GM12864 (cell line): ENCODE data around the gene RAMACL.

ENCODE experiments used
- DNase-seq: peaks from one replicate; pipeline ENCODE4 v3.0.0-alpha.2; 2011; ENCODE audit warnings: low read depth
- H3K4me3 ChIP-seq: 2 replicates; pipeline ENCODE4 v1.5.1; 2011; ENCODE audit warnings: mild to moderate bottlenecking, low read depth, low read length, control low read depth
- TF ChIP-seq, protein P1 (sequence below): IDR thresholded peaks from 2 replicates; pipeline ENCODE4 v1.5.1; 2011; ENCODE audit warnings: low read depth, mild to moderate bottlenecking, moderate library complexity, low read length, control low read depth, inconsistent platforms; ENCODE audit errors: missing control alignments

The RAMACL gene

DNA sequence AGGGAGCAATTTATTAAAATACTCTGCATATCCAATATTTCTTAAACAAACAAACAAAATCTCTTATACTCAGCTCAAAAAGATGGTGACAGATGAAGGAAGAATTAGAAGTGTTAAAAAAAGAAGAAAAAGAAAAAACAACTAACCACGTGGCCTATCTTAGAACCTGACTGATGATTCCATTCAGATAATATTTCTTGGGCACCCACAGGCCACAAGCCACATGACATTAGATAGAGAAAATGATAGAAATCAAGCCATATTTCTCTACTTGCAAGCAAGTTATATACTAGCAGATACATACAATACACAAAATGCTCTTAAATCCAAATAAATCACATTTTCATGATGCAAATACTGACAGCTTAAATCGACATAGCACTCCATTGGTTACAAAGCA lies 14.5 kb upstream of the RAMACL start:
- no peak overlapping the region for H3K4me3 ChIP-seq
- DNase-seq, result no peak
- TF ChIP-seq, protein P1, sequence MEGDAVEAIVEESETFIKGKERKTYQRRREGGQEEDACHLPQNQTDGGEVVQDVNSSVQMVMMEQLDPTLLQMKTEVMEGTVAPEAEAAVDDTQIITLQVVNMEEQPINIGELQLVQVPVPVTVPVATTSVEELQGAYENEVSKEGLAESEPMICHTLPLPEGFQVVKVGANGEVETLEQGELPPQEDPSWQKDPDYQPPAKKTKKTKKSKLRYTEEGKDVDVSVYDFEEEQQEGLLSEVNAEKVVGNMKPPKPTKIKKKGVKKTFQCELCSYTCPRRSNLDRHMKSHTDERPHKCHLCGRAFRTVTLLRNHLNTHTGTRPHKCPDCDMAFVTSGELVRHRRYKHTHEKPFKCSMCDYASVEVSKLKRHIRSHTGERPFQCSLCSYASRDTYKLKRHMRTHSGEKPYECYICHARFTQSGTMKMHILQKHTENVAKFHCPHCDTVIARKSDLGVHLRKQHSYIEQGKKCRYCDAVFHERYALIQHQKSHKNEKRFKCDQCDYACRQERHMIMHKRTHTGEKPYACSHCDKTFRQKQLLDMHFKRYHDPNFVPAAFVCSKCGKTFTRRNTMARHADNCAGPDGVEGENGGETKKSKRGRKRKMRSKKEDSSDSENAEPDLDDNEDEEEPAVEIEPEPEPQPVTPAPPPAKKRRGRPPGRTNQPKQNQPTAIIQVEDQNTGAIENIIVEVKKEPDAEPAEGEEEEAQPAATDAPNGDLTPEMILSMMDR, result no peak

DNA sequence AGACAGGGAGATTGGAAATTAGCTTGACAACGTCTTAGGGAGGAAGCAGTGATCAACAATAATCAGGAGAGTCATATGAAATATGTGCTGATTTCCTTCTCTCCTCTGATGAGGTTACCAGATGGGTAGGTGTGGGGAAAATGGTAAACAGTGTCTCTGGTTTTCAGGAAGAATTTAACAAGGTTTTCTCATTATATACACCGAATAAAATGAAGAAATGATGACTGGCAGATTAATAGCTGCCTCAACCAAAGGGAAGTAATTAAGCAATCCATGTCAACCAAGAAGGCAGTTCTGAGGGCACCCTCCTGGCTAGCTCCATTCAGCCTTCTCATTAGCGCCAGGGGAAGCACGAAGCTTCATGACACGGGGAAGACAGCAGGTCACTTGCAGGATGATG lies 12.7 kb upstream of the RAMACL start:
- no peak for DNase-seq
- TF ChIP-seq, protein P1, result no peak

DNA sequence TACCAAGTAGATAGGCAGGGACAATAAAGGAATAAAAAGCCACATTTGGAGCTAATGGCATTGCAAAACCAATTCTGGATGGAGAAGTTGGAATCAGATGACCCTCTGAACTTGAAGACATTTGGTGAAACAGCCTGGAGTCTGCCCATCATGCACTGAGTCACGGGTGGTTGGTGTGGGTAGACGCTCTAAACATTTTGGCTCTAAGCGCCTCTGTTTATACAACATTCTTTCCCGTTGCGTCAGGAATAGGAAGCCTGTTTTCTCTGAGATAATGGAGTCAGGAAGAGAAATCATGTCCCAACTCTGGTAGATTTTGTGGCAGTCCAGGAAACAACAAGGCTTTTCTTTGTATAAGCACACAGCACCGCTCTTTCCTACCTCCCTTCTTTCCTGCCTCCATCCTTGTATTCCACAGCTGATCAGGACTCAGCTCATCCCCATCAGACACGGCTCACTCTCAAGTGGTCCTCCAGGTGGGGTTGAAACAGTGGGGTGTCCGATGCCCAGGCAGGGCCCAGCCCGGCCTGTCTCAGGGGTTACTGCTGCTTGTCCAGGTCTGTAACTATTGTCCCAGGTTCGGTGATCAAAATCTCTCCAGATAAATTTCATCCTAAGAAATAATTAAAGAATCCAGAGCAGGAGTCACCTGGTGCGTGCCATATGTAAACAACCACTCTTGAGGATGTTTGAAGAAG lies 12.1 kb upstream of the RAMACL start:
- TF ChIP-seq, protein P1, result no peak
- DNase-seq, result no peak
- H3K4me3 ChIP-seq, result no peak overlapping the region

More for the DNA sequence above, 12.7 kb upstream of the RAMACL start:
- H3K4me3 ChIP-seq, result no peak overlapping the region

DNA sequence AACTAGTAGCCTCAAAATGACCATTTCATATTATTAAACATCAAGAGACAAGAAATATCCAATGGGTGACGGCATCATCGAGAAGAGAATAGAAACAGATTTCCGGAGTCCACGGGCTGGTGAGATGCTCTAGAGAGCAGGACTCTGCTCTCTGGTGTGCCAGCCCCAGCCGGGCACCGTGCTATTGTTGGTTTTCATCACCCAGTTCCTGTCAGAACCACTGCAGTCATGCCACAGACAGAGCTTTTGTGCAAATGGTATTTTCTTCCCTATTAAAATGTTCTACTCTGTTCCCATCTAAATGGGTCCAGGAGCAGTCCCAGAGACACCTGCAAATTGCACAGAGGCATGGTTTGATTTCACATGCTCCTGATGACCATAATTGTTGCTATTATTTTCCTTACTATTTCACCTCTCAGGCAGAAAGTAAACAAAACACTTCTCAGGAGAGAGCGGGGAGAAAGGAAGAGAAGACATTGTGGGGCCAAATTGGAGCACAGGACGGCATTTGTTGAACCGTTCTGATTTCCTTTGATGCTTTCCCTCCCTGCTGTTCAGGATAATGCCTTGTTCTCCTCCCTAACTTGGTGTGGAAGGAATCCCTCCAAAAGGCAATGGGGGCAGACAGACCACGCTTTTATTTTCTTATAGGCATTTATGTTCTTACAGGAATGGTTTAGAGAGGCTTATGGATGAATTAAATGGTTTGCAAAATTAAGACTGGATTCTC lies 11.4 kb upstream of the RAMACL start:
- H3K4me3 ChIP-seq, result no peak overlapping the region
- no peak for DNase-seq
- TF ChIP-seq, protein P1, result no peak

DNA sequence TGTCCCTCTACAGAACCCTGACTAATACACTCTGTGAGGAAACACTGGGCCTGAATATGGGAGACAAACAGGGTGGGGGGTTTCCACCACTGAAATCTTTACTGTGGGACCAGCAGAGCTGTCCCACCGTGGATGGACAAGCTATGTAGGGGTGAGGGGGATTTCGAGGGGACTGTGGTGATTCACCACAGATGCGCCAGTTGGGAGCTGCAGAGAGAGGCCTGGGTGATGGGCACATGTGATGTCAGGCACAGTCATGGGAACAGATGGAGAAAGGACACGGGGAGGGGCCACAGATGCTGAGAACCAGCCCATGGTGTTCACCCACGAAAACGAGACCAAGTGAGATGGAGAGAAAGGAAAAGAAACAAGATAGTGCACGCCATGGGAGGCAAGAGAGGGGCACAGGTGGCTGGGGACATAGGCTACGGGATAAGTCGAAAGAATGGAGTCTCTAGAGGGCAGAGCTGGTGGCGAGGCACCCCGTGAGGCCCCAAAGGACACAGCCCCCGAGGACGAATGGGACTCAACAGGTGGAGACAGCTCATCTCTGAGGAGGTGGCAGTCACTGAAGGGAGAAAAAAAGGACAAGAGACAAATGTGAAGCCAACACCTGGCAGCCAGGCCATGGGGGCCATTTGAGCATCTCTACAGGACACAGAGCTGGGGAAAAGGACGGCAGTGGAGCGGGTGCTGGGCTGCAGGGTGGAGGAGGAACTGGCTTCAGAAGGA lies 10.5 kb upstream of the RAMACL start:
- TF ChIP-seq, protein P1, result no peak
- DNase-seq, result no peak
- H3K4me3 ChIP-seq, result no peak overlapping the region

DNA sequence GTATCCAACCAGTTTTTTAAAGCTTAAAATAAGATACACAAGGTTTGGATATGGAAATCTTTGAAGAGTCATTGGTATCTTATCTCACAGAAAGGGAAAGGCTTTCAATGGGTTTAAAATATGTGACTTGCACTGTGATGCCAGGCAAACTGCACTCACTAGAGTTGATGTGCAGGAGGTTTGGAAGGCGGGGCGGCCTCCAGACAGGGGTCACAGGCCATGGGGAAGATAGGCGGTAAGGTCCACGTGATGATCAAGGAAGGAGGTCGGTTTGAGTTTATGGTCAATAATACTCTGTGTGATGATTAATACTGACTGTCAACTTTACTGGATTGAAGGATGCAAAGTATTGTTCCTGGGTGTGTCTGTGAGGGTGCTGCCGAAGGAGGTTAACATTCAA lies 9.5 kb upstream of the RAMACL start:
- no peak for DNase-seq
- TF ChIP-seq, protein P1, result no peak
- no peak overlapping the region for H3K4me3 ChIP-seq
